Astrocyte of the hippocampus (primary cell): ENCODE results near the gene DGKE.
A peak's percentile ranks its signal among the peaks of the same experiment; 100 is the strongest.

Experiments used
- DNase-seq: peaks from one replicate; pipeline ENCODE4 v3.0.0; 2011; ENCODE audit warnings: low read depth, low spot score

Gene DGKE

DNA sequence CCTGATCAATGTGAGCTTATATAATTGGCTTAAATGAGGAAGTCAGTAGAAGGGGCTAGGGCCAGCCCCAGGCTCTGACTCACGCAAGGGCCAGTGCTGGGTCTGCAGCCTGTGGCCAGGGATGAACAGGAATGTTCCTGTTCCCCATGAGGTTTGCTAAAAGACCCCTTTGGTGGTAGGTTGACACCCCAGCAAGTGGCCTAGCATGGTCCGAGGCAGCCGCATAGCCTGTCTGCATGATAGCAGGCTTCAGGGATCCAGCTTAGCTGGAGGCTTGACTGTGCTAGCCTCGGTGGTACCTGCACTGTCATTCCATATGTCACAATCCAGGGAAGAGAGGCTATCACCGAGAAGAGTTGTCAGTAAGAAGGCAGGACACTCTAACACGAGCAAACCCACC is 56.4 kb downstream of the DGKE start:
- DNase-seq: no peak

DNA sequence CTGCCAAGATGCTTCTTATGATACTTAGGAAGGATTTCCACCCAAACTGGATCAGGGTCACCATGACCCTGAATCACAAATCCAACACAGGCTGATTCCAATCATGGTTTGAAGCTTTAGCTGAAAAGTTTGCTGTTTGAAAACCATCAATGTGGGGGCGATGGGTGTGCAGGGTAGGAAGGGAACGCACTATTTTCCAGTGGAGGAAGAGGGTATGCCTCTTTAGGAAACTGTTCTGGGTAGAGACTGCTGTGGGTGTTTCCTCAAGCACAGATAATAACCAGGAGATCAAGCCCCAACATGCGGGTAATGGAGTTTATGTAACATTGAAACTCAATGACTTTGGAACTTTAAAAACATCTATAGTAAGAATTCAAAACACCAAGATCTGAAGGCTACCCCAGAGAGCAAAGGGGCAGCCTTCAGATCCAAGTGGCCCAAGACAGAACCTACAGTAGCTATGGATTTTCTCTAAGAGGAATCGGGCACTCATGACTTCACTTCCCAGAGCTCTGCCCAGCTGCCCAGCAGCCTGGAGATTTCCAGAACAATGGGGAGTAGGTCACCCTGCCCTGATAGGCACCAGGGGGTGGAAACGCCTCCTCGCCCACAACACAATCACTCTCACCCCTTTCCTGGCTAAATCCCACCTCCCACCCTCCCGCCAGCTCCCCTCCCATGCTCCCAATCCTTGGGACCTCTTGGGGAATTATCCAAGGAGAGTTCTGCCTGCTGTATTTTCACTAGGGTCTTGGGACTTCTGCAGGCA is 57.1 kb downstream of the DGKE start:
- DNase-seq: no peak

DNA sequence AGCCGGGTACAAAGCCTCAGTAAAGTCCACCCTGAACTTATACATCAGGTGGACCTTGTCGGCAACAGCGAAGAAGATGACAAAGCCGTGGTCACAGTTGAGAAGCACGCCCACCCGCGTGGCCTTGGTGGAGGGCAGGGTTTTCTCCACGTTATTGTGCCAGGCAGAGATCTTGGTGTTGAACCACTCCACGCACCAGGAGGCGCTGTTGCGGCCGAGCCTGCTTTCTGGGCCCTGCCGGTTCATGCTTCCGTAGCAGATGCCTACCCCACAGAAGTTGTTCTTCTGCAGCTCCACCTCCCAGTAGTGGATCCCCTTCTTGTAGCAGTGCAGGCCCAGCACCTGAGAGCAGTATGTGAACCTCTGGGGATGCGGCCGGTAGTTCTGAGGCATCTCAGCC is 57.8 kb downstream of the DGKE start:
- DNase-seq: no peak

DNA sequence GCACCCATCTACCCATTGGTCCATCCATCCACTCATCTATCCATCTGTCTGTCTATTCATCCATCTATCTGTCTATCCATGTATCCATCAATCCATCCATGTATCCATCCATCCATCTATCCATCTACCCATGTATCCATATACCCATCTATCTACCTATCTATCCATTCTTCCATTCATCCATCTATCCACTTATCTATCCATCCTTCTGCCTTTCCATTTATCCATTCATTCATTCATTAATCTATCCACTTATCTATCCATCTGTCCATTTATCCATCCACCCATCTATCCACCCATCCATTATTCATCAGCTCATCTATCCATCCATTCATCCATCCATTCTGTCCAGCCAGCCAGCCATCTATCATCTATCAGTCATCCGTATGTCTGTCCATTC is 58.4 kb downstream of the DGKE start:
- DNase-seq: no peak

DNA sequence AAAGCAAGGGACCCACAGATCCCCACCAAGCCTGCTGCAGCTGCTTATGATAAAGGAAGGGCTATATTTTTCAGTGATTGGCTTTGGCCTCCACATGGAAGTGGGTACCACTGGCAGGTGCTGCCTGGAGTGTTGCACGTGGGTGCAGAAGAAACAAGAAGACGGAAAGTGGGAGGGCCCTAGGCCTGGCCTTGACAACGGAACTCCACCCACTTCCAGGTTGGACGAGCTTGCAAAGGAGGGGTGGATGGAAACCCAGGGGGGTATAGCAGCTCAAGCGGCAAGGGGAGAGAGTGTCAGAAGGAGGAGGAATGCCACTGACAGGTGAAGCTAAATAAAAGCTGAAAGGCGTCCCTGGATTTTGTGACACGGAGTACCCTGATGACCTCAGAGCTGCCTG is 59.6 kb downstream of the DGKE start:
- no peak for DNase-seq

DNA sequence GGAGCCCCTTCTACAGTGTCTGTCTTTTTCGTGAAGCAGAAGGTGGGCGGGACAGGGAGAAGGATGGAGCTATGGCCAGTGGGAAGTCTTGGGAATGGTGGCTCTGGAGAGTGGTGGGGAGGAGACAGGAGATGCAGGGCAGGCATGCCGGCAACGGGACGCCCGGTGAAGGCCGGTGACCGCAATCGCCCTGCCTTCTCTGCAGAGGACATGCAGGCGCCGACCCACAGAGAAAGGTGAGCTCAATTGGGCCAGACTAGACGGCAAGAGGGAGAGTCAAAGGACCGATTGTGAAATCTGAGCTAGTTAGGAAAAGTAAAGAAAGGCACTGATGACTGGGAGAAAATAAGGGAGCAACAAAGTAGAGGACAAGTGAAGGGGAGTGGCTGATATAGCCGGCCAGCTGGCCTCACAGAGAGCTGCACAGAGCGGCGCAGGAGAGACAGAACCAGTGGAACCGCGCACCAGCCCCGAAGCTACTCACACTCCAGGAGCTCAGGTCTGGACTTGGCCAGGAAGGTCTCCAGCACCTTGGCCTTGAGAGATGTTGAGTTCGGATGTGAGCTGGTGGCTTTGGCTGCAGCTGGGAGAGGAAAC is 61.0 kb downstream of the DGKE start:
- no peak for DNase-seq

DNA sequence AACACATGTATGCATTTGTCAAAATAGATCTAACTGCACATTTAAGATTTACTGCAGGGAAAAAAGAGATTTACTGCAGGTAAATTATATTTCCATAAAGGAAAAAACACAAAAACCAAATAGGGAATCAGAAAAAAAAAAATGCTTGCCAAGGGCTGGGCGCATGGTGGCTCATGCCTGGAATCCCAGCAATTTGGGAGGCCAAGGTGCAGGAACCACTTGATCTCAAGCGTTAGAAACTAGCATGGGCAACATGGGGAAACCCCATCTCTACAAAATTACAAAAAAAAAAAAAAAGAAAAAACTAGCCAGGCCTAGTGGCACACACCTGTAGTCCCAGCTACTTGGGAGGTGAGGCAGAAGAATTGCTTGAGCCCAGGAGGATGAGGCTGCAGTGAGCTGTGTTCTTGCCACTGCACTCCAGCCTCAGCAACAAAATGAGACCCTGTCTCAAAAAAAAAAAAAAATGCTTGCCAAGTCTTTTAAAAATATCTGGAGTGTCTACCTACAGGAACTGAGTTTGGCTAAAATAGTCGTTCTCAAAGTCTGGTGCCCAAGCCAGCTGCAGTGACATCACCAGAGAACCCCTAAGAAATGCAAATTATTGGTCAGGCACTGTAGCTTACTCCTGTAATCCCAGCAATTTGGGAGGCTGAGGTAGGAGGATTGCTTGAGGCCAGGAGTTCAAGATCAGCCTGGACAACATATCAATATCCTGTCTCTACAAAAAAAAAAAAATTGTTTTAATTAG is 62.4 kb downstream of the DGKE start:
- no peak for DNase-seq

DNA sequence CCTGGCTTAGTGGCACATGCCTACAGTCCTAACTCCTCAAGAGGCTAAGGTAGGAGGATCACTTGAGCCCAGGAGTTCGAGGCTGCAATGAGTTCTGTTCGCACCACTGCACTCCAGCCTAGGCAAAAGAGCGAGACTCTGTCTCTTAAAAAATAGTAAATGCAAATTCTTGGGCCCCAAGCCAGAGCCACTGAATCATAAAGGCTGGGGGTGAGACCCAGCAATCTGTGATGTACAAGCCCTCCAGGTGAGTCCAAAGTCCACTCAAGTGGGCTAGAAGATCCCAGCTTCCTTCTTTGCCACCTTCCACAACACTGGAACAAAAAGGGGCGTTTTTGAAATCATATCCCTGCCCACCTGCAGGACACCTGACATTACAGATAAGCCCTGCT is 63.0 kb downstream of the DGKE start:
- no peak for DNase-seq

DNA sequence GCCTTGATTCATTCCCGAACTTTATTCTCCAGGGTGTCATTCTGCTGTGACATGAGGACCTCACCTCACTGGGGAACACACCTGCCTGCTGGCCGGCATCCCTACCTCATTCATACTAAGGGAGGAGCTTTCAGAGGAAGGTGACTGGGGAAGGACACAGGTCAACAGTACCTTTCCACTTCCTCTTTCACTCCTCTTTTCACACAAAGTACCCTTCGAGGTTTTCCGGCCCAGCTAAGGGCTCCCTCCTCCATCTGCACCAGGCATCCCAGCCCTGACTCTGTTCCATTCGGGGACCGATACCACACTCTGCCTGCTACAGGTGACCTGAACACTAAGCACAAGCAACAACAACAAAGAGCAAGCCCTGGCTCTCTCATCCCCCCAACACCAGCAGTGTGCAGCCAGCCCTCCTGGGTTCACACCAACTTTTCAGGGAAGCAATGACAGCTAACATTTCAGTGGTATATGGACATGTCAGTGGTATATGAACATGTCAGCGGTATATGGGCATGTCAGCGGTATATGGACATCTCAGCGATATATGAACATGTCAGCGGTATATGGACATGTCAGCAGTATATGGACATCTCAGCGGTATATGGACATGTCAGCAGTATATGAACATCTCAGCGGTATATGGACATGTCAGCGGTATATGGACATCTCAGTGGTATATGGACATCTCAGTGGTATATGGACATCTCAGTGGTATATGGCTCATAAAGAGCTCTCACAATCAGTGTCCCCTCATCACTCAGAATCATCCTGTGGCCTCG is 63.9 kb downstream of the DGKE start:
- no peak for DNase-seq

DNA sequence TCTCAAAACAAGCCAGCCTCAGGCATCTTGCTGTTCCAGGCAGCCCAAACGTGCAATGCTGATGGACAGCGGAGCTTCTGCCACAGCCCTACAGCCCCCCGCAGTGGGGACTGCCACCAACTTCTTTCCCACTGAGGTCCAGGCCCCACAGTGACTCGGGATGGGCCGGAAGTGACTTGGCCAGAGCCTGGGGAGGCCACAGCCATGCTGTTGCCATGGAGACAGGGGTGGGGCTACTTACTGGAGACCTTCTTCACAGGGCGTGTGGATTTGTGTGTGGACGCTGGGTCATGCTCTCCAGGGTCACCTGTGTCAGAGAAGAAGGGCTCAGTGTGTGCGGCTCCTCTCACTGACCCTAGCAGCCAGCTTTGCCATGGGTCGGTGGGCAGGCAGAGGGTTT is 64.9 kb downstream of the DGKE start:
- DNase-seq: no peak

DNA sequence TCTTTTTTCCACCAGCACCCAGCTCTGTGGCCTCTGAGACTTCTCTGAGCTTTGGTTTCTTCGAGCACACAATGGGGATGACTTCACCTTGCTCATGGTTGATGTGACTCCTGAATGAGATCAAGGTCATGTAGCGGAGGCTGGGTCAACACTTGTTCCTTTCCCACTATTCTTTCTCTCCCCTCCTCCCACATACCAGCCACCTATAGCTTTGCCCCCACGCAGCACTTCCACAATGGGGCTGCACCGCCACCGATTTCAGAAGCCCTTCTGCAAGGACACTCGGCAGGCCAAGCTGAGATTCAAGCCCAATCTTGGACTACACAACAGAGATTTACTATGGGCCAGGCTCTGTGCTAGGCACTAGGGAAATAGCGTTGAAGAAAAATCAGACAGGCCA is 65.5 kb downstream of the DGKE start:
- no peak for DNase-seq

DNA sequence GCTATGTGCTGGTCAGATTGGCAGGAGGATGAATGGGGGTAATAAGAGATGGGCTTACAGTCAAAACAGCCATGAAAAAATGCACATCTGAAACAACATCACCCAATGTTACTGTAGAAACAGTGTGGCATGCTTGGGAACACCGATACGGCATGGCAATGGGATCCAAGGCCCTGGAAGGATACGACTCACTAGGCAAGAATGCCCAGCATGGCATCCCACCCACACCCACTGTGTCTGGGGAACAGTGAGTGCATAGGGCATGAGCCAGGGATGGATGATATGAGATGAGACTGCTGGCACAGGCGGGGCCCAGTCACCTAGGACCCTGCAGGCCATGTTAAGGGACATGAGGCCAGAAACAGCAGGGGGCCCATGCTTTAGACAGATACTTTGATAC is 68.4 kb downstream of the DGKE start:
- DNase-seq: peak; percentile 71

DNA sequence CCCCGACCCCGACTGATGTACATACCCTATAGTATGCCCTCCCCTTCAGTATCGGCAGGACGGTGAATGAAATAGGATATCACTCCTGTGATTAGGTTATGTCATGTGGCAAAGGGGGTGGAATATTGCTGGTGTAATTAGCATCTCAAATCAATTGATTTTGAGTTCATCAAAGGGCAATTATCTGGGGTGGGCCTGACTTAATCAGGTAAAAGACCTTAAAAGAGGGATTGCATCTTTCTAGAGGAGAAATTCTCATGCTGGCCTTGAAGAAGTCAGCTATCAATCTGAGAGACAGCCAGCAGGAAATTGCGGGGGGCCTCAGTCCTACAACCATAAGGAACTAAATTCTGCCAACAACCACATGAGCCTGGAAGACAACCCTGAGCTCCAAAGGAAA is 69.6 kb downstream of the DGKE start:
- DNase-seq: no peak

DNA sequence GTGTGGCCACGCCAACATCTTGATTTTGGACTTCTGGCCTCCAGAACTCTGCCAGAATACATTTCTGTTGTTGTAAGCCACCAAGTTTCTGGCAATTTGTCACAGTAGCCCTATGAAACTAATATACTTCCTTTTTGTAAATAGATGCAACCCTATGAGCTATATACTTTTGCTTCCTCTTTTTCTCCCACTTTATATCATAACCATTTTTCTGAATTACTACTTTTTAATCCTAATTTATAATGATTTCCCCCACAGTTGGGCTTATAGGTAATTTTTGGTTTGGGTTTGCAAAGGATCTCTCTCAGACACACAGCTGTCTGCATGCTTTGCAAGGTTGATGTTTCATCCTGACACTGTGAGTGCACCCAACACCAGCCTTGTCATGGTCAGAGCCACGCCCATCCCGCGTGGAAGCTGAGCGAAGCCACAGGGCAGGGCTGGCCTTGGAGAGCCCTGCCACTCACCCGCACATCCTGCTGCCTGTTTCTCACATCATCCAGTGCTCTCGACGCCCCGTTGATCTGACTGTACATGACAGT is 74.1 kb downstream of the DGKE start:
- DNase-seq: no peak

DNA sequence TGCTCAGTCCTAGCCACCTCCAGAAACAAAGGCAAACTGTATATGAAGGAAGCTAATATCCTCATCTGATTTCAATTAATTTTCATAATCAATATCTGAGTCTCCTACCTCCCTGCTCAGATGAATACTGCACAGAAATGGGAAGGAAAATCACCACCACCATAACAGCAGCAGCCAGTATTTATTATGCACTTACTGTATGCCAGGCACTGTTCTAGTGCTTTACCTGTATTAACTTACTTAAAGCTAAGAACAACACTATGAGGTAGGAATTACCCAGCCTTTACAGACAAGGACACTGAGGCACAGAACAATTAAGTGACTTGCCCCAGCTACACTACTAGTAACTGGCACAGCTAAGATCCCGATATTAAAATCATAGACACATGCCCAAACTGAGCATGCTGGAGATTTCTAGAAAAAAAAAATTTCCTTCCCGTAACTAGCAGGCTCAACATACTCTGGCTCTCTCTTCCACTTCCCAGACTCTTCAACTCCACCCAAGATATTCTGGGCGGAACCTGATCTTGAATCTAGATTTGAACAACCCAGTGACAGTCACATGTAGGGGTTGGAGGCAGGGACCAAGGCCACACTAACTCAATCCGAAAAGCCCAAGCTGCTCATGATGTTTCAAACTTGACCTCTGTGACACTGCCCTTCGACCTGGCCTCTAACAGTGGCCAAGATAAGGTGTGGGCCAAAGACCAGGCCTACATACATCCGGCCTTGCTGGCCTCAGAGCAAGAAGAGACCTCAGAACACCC is 76.0 kb downstream of the DGKE start:
- DNase-seq: no peak

DNA sequence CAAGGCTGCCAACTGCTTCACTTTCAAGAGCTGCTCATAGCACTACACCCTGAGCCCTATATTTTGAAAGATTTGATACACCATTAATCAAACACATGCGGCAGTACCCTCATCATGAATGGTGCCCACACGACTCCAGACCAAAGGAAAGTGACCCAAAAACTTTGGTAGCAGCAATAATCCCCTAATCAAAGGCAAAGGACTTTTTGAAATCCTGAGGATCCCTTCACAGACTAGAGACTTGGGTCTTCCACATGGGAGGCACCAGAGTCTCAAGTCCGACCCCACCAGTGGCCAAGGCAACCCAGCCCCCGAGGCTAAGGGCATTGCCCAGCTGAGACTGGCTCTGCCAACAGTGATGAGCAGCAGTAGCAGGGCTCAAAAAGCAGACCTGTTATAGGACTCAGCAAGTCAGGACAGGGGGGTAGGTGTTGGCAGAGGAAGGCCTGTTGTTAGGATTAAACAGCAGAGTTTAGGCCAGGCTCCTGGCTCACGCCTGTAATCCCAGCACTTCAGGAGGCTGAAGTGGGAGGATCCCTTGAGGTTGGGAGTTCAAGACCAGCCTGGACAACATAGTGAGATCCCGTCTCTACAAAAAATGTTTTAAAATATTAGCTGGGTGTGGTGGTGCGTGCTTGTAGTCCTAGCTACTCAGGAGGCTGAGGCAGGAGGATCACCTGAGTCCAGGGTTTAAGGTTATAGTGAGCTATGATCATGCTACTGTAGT is 76.7 kb downstream of the DGKE start:
- no peak for DNase-seq

DNA sequence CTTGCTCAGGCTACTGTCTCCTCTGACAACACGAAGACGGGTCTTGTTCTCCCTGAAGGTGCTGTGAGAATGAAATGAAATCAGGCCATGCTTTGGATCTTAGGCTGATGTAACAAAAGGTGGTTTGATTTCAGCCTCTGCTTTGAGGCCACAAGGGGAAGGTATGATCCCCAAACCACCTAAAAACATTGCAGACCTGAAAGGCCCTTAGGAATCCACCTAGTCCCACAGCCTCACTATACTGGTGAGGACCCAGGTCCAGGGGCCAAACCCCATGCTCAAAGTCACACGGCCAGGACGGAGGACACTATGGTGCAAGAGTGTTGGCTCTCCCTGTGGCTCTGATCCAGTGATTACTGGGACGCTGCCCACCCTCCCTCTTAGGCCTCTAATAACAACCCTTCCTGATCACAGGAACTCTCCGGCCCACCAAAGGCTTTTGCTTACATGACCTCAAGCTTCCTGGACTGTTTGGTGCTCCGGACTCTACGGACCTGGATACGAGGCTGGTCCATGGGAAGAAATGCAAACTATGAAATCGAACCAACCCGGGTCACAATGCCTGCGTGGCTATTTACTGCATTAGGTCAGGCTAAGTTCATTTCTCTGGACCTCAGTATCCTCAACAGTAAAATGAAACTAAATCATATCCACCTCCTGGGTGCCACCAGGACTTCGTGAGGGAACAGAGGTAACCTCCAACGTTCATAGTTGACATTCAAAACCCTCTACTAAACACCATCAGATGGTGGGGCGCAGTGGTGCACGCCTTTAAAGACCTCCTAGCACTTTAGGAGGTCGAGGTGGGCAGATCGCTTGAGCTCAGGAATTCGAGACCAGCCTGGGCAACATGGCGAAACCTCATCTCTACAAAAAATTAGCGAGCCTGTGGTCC is 78.4 kb downstream of the DGKE start:
- DNase-seq: no peak

DNA sequence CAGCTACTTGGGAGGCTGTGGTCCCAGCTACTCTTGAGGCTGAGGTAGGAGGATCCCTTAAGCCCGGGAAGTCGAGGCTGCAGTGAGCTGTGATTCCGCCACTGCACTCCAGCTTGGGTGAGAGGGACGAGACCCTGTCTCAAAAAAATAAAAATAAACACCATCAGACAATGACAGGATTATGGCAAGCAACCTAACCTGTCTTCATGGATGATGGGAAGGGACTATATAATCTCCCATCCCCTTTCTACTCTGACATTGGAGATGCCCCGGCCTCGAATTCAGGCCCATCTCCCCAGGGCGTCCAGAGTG is 79.0 kb downstream of the DGKE start:
- DNase-seq: no peak

DNA sequence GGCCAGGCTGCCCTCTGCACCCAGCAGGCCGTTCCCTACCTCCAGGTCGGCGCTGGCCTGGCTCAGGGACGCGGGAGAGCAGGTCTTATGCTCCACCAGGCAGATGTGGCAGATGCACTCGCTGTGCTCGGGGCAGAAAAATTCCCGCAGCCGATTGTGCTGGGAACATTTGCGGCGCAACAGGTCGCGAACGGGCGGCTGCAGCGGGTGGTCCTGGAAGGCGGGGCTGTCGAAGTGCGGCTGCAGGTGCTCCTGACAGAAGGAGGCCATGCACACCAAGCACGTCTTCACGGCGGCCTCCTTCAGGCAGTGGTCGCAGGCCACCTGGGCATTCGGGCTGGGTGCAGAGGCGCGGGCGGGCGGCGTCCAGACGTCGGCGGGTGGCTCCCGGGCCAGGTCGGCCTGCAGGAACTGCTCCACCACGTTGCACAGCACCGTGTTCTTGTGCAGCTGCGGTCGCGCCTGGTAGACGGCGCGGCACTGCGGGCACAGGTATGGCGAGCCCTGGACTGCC is 79.5 kb downstream of the DGKE start:
- no peak for DNase-seq
